K562 (cell line): ENCODE results near the gene ANO9. TPM values are rescaled to one million over a fixed set of nuclear protein-coding genes. Genes with fewer than 3 reads are reported as not detected.
A peak's percentile ranks its signal among the peaks of the same experiment; 100 is the strongest.

Experiments used
- CEBPB ChIP-seq: fragments of 450-650 bp; IDR thresholded peaks from 2 replicates; pipeline ENCODE4 v1.6.1; 2016; ENCODE audit warnings: missing genetic modification characterization, missing compliant biosample characterization
- CSDE1 ChIP-seq, 2 experiments: fragments of 450-650 bp; IDR thresholded peaks; 2 replicates each; pipeline ENCODE4 v1.6.1; 2016; ENCODE audit warnings: mild to moderate bottlenecking in 1 of 2
- HNRNPLL ChIP-seq: fragments of 200-400 bp; formaldehyde crosslinking; IDR thresholded peaks from 2 replicates; pipeline ENCODE4 v1.6.1; 2017; ENCODE audit warnings: low read length, low read depth, mild to moderate bottlenecking; ENCODE audit not compliant: poor library complexity, severe bottlenecking
- LARP7 ChIP-seq: fragments of 450-650 bp; IDR thresholded peaks from 2 replicates; pipeline ENCODE4 v1.6.1; 2016
- LEF1 ChIP-seq: fragments of 450-650 bp; IDR thresholded peaks from 2 replicates; pipeline ENCODE4 v1.6.1; 2016; ENCODE audit warnings: mild to moderate bottlenecking
- MAFK ChIP-seq: IDR thresholded peaks from 2 replicates; pipeline ENCODE4 v1.6.1; 2011; ENCODE audit warnings: low read length, improper control_type of control experiment
- MCM2 ChIP-seq: fragments of 450-650 bp; IDR thresholded peaks from 2 replicates; pipeline ENCODE4 v1.6.1; 2017; ENCODE audit warnings: low read depth, mild to moderate bottlenecking
- NFE2 ChIP-seq: IDR thresholded peaks from 2 replicates; pipeline ENCODE4 v1.6.1; 2014; ENCODE audit warnings: antibody characterized with exemption, low read depth
- RBM25 ChIP-seq: fragments of 200-400 bp; formaldehyde crosslinking; IDR thresholded peaks from 2 replicates; pipeline ENCODE4 v1.6.1; 2018; ENCODE audit warnings: low read length, low read depth, moderate library complexity; ENCODE audit not compliant: severe bottlenecking
- RUNX1 ChIP-seq: sonication (generic); IDR thresholded peaks from 2 replicates; pipeline ENCODE4 v1.6.1; 2016; ENCODE audit warnings: antibody characterized with exemption, low read depth
- SMARCA4 ChIP-seq: fragments of 450-650 bp; IDR thresholded peaks from 2 replicates; pipeline ENCODE4 v1.6.1; 2016
- SP1 ChIP-seq: sonication (generic); formaldehyde crosslinking; IDR thresholded peaks from 2 replicates; pipeline ENCODE4 v1.8.1; 2022; ENCODE audit warnings: mild to moderate bottlenecking, missing genetic modification reagents
- SPI1 ChIP-seq: IDR thresholded peaks from 2 replicates; pipeline ENCODE4 v1.6.1; 2011; ENCODE audit warnings: low read depth, low read length, control low read depth, borderline replicate concordance
- ZNF134 ChIP-seq: fragments of 250-450 bp; sonication (Bioruptor Pico); conservative IDR thresholded peaks from 2 replicates; pipeline ENCODE4 v1.4.0; 2020
- ZNF143 ChIP-seq: sonication (generic); formaldehyde crosslinking; IDR thresholded peaks from 2 replicates; pipeline ENCODE4 v1.9.0; 2022; ENCODE audit warnings: mild to moderate bottlenecking, missing genetic modification reagents
- ZNF507 ChIP-seq: conservative IDR thresholded peaks from 2 replicates; pipeline ENCODE4 v1.6.1; 2017; ENCODE audit warnings: missing genetic modification characterization, missing compliant biosample characterization
- ZNF695 ChIP-seq: fragments of 450-650 bp; formaldehyde crosslinking; IDR thresholded peaks from 2 replicates; pipeline ENCODE4 v1.4.0; 2020; ENCODE audit warnings: mild to moderate bottlenecking, moderate library complexity
- polyA plus RNA-seq, 8 experiments: library from polyadenylated mRNA; depleted of rRNA in 4 of 8; stranded (reverse) in 5 of 8; unstranded in 3 of 8; fragments of >200 nt; fragmentation: Nextera tagmentation in 2 of 8; fragmentation: Illumina TruSeq in 1 of 8; extraction: Ambion mirVana in 2 of 8; extraction: Trizol in 1 of 8; gene quantifications; 2 replicates each; pipeline versions ENCODE4 v1.2.1 to v1.2.3, GENCODE V29; 2011 to 2014; ENCODE audit warnings: inconsistent platforms in 1 of 8, missing spikeins in 1 of 8
- total RNA-seq, 7 experiments: library from RNA; depleted of rRNA in 6 of 7; stranded (reverse); fragments of >200 nt in 6 of 7; fragmentation: Illumina TruSeq in 2 of 7; extraction: Trizol in 2 of 7; gene quantifications; 2 replicates each; pipeline versions ENCODE4 v1.2.1 to v1.2.3, GENCODE V29; 2011 to 2021; ENCODE audit warnings: low replicate concordance in 1 of 7
- TF ChIP-seq, protein P1 (sequence below): sonication (generic); formaldehyde crosslinking; IDR thresholded peaks from 2 replicates; pipeline ENCODE4 v1.8.0; 2022; ENCODE audit warnings: mild to moderate bottlenecking, missing genetic modification reagents
- TF ChIP-seq, protein P2 (sequence below): fragments of 250-450 bp; sonication (Bioruptor Pico); IDR thresholded peaks from 2 replicates; pipeline ENCODE4 v1.9.0; 2021; ENCODE audit warnings: mild to moderate bottlenecking
- TF ChIP-seq, protein P3 (sequence below): fragments of 450-650 bp; formaldehyde crosslinking; IDR thresholded peaks from 2 replicates; pipeline ENCODE4 v1.4.0; 2022; ENCODE audit warnings: missing genetic modification characterization
- TF ChIP-seq, protein P4 (sequence below): IDR thresholded peaks from 2 replicates; pipeline ENCODE4 v1.6.1; 2011; ENCODE audit warnings: borderline replicate concordance, low read depth, mild to moderate bottlenecking, moderate library complexity, low read length; ENCODE audit not compliant: insufficient read depth, poor library complexity, severe bottlenecking
- TF ChIP-seq, protein P5 (sequence below), 3 experiments: fragments of 200-800 bp in 1 of 3; sonication (Bioruptor generic) in 1 of 3; sonication (generic) in 1 of 3; formaldehyde crosslinking in 1 of 3; IDR thresholded peaks; 2 replicates each; pipeline versions ENCODE4 v1.6.1 to v1.8.0; 2016 to 2022; ENCODE audit warnings: mild to moderate bottlenecking in 2 of 3, missing compliant biosample characterization in 2 of 3, missing genetic modification characterization in 2 of 3, missing genetic modification reagents in 1 of 3

Gene ANO9
- total and polyA plus RNA-seq, 9 of the 15 experiments (the other 6 are each of a cell fraction or from before 2014, with no cell fraction given), result 0.20 to 14.5 (median 4.5) TPM

DNA sequence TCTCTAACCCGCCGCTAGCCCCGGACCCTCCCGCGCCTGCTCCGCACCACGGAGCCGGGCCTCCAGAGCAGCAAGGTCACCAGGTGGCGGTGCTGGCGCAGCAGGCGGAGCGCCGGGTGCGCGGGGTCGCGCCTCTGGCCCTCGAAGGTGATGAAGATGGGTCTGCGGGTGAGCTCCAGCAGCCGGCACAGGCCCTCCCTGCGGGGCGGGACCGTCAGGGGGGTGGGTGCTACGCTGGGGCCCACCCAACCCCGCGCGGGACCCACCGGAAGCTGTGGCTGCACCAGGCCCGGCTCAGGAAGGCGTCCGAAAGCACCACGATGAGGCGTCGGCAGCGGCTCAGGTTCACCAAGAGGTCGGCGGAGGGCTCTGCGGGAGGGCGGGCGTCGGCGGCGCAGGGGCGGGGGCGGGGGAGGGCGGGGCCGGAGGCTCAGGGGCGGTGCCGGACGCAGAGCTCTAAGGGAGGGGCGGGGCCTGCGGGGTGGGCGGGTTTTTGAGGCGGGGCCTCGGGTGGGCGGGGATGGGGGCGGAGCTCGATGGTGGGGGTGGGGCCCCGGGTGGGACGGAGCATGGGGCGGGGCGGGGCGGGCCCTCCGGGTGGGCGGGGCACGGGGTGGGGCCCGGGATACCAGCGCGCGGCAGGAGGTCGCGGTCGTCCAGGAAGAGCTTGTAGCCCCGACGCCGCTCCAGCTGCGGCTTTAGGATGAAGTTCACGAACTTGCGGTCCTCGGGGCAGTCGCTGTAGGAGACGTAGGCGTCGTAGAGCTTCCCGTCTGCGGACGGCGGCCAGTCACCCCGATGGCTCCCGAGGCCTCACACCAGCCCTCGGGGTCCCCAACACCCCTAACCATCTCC is 34.8 kb downstream of the ANO9 start (continued):
- no peak for TF ChIP-seq RBM25
- no peak for TF ChIP-seq SMARCA4
- no peak for TF ChIP-seq MAFK
- no peak for TF ChIP-seq ZNF507 (tag)
- no peak for TF ChIP-seq LARP7
- TF ChIP-seq NFE2, result no peak
- TF ChIP-seq, protein P1, sequence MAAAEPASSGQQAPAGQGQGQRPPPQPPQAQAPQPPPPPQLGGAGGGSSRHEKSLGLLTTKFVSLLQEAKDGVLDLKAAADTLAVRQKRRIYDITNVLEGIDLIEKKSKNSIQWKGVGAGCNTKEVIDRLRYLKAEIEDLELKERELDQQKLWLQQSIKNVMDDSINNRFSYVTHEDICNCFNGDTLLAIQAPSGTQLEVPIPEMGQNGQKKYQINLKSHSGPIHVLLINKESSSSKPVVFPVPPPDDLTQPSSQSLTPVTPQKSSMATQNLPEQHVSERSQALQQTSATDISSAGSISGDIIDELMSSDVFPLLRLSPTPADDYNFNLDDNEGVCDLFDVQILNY (CRISPR knock-in tag), result no peak
- TF ChIP-seq, protein P2, sequence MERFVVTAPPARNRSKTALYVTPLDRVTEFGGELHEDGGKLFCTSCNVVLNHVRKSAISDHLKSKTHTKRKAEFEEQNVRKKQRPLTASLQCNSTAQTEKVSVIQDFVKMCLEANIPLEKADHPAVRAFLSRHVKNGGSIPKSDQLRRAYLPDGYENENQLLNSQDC, result no peak
- TF ChIP-seq ZNF143 (CRISPR knock-in tag), result no peak
- TF ChIP-seq CEBPB (tag), result no peak
- no peak for TF ChIP-seq ZNF695
- peak; percentile 72 for TF ChIP-seq SP1 (CRISPR knock-in tag)
- peak; percentile 87 for TF ChIP-seq HNRNPLL
- no peak for TF ChIP-seq CSDE1 (IDR thresholded peaks at IDR 0.05)
- no peak for TF ChIP-seq RUNX1
- TF ChIP-seq, protein P3, sequence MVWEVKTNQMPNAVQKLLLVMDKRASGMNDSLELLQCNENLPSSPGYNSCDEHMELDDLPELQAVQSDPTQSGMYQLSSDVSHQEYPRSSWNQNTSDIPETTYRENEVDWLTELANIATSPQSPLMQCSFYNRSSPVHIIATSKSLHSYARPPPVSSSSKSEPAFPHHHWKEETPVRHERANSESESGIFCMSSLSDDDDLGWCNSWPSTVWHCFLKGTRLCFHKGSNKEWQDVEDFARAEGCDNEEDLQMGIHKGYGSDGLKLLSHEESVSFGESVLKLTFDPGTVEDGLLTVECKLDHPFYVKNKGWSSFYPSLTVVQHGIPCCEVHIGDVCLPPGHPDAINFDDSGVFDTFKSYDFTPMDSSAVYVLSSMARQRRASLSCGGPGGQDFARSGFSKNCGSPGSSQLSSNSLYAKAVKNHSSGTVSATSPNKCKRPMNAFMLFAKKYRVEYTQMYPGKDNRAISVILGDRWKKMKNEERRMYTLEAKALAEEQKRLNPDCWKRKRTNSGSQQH (CRISPR knock-in tag), result no peak
- TF ChIP-seq, protein P4, sequence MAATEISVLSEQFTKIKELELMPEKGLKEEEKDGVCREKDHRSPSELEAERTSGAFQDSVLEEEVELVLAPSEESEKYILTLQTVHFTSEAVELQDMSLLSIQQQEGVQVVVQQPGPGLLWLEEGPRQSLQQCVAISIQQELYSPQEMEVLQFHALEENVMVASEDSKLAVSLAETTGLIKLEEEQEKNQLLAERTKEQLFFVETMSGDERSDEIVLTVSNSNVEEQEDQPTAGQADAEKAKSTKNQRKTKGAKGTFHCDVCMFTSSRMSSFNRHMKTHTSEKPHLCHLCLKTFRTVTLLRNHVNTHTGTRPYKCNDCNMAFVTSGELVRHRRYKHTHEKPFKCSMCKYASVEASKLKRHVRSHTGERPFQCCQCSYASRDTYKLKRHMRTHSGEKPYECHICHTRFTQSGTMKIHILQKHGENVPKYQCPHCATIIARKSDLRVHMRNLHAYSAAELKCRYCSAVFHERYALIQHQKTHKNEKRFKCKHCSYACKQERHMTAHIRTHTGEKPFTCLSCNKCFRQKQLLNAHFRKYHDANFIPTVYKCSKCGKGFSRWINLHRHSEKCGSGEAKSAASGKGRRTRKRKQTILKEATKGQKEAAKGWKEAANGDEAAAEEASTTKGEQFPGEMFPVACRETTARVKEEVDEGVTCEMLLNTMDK, result no peak
- TF ChIP-seq SPI1, result no peak
- no peak for TF ChIP-seq MCM2
- TF ChIP-seq ZNF134 (CRISPR knock-in tag), result no peak
- TF ChIP-seq, protein P5, sequence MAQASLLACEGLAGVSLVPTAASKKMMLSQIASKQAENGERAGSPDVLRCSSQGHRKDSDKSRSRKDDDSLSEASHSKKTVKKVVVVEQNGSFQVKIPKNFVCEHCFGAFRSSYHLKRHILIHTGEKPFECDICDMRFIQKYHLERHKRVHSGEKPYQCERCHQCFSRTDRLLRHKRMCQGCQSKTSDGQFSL (CRISPR knock-in tag; IDR thresholded peaks at IDR 0.05), result no peak
- TF ChIP-seq, protein P5 (tag; IDR thresholded peaks at IDR 0.05), result no peak
- TF ChIP-seq LEF1, result no peak
